Panc1 (cell line): Measurements from ENCODE around the gene CAPS. TPM values are rescaled to one million over a fixed set of nuclear protein-coding genes. Genes with fewer than 3 reads are reported as not detected.
"Not testable (repeated sequence)": the region's sequence is repeated elsewhere in the genome, so short reads cannot be mapped to it uniquely, and the experiment has no call there.

Source experiments
- ATAC-seq: fragments of 200-7000 bp; cut with Tn5 transposase; 2 replicates; pipeline ENCODE4 v1.9.1; 2020; ENCODE audit warnings: mild to moderate bottlenecking, moderate library complexity
- BruUV-seq: library from RNA; stranded (reverse); fragments of 400-500 nt; replicated peaks from 2 replicates; lab custom pipeline; 2021; lab: Mats Ljungman, UMichigan
- CTCF ChIA-PET: fragments of 300-600 bp; sonication (Branson Sonifier 250); formaldehyde crosslinking; loops from one replicate; lab custom pipeline; 2022; ENCODE audit warnings: antibody characterized with exemption; lab: Charles Lee
- POLR2A ChIA-PET: fragments of 300-600 bp; sonication (Branson Sonifier 250); formaldehyde crosslinking; loops from one replicate; lab custom pipeline; 2022; ENCODE audit warnings: antibody characterized with exemption; lab: Charles Lee
- DNase-seq: peaks from one replicate; pipeline ENCODE4 v3.0.0-alpha.2; 2010; ENCODE audit warnings: low read depth, low spot score
- H3K27ac ChIP-seq: 2 replicates; pipeline ENCODE4 v1.5.1; 2011; ENCODE audit warnings: mild to moderate bottlenecking, low read length, inconsistent platforms
- H3K27me3 ChIP-seq: fragments of 200-500 bp; sonication (Bioruptor generic); 2 replicates; pipeline ENCODE4 v1.6.0; 2014; ENCODE audit warnings: low read length, inconsistent platforms; ENCODE audit not compliant: control insufficient read depth, insufficient read depth
- H3K36me3 ChIP-seq: fragments of 200-500 bp; sonication (Bioruptor generic); 2 replicates; pipeline ENCODE4 v1.5.1; 2014; ENCODE audit warnings: inconsistent platforms, mild to moderate bottlenecking, low read length, moderate library complexity; ENCODE audit not compliant: control insufficient read depth, insufficient read depth
- H3K4me1 ChIP-seq: 2 replicates; pipeline ENCODE4 v1.5.1; 2011; ENCODE audit warnings: inconsistent platforms, mild to moderate bottlenecking, low read length, moderate library complexity; ENCODE audit not compliant: control insufficient read depth, insufficient read depth
- H3K4me3 ChIP-seq, 2 experiments: 2 replicates each; pipeline ENCODE4 v1.5.1; 2011 to 2012; ENCODE audit warnings: low read depth in 2 of 2, low read length in 2 of 2, mild to moderate bottlenecking in 2 of 2, inconsistent platforms in 1 of 2, moderate library complexity in 1 of 2
- H3K9me3 ChIP-seq: fragments of 200-500 bp; sonication (Bioruptor generic); 2 replicates; pipeline ENCODE4 v1.5.1; 2014; ENCODE audit warnings: low read depth, mild to moderate bottlenecking, inconsistent platforms, low read length, moderate library complexity; ENCODE audit not compliant: control insufficient read depth, insufficient read depth
- CTCF ChIP-seq: fragments of 450-650 bp; IDR thresholded peaks from 2 replicates; pipeline ENCODE4 v1.5.1; 2017; ENCODE audit warnings: mild to moderate bottlenecking
- POLR2AphosphoS5 ChIP-seq: IDR thresholded peaks from 2 replicates; pipeline ENCODE4 v1.6.1; 2012; ENCODE audit warnings: mild to moderate bottlenecking, low read depth, low read length, moderate library complexity
- REST ChIP-seq, 2 experiments: IDR thresholded peaks; 2 replicates each; pipeline ENCODE4 v1.6.1; 2011 to 2012; ENCODE audit warnings: low read depth in 2 of 2, control low read depth in 1 of 2, low read length in 1 of 2, mild to moderate bottlenecking in 1 of 2, moderate library complexity in 1 of 2; ENCODE audit not compliant: insufficient read depth in 1 of 2
- SIN3A ChIP-seq: IDR thresholded peaks from 2 replicates; pipeline ENCODE4 v1.6.1; 2012; ENCODE audit warnings: low read depth, mild to moderate bottlenecking, low read length, moderate library complexity, borderline replicate concordance; ENCODE audit not compliant: insufficient read depth
- TCF7L2 ChIP-seq: IDR thresholded peaks from 2 replicates; pipeline ENCODE4 v1.6.1; 2011; ENCODE audit warnings: mild to moderate bottlenecking, low read depth, low read length, inconsistent platforms
- in situ Hi-C: cut with HindIII; loops from 2 replicates; pipeline ENCODE4 v1.10.0; 2016; ENCODE audit warnings: low sequenced_read_pairs, low pct_unique_long_range_greater_than_20kb
- intact Hi-C: fragments of 100-400 bp; cut with micrococcal nuclease; formaldehyde crosslinking; loops from one replicate; pipeline ENCODE4 v1.10.0; 2022; ENCODE audit not compliant: unreplicated experiment
- total RNA-seq: library from RNA; stranded (reverse); gene quantifications from one replicate; pipeline ENCODE4 v1.2.1, GENCODE V29; 2021; ENCODE audit not compliant: unreplicated experiment

Gene CAPS
- total RNA-seq, 1 experiment from 2014 or later = 9.2 TPM

GRCh38 chr19:5870986-5871394, 43.1 kb upstream of the CAPS start:
- H3K4me3 ChIP-seq = no peak overlapping the region
- H3K36me3 ChIP-seq = no peaks in the 10 kb centered on the region
- no peak overlapping the region for H3K27ac ChIP-seq
- no TSS peak for BruUV-seq
- H3K4me1 ChIP-seq = no peaks in the 10 kb centered on the region
- TF ChIP-seq CTCF (no peak), REST (IDR thresholded peaks at IDR 0.05; ENCODE audit: insufficient read depth in 1 of 2, low read depth in 2 of 2, low read length in 1 of 2) (no peak), TCF7L2 (no peak), SIN3A (no peak), POLR2AphosphoS5 (no peak)
- DNase-seq (no peak), ATAC-seq (no peak)
- ChIA-PET CTCF (no interaction called here), POLR2A (no interaction called here)
- intact Hi-C loops (no loop called here), in situ Hi-C loops (no loop called here)
- no peaks in the 10 kb centered on the region for H3K9me3 ChIP-seq
- no peaks in the 10 kb centered on the region for H3K27me3 ChIP-seq

GRCh38 chr19:5873617-5874199, 40.3 kb upstream of the CAPS start:
- H3K27ac ChIP-seq = no peak overlapping the region
- no TSS peak for BruUV-seq
- ATAC-seq (no peak), DNase-seq (no peak)
- in situ Hi-C loops (no loop called here), intact Hi-C loops (no loop called here)
- H3K4me1 ChIP-seq = no peaks in the 10 kb centered on the region
- no peak for TF ChIP-seq REST (IDR thresholded peaks at IDR 0.05; ENCODE audit: insufficient read depth in 1 of 2, low read depth in 2 of 2, low read length in 1 of 2)
- TF ChIP-seq POLR2AphosphoS5 = no peak
- TF ChIP-seq SIN3A = no peak
- TF ChIP-seq CTCF = no peak
- TF ChIP-seq TCF7L2 = no peak
- no peak overlapping the region for H3K4me3 ChIP-seq
- CTCF ChIA-PET = no interaction called here
- POLR2A ChIA-PET = no interaction called here
- no peaks in the 10 kb centered on the region for H3K36me3 ChIP-seq
- no peaks in the 10 kb centered on the region for H3K27me3 ChIP-seq
- no peaks in the 10 kb centered on the region for H3K9me3 ChIP-seq

- in situ Hi-C loops, H3K36me3 ChIP-seq, ATAC-seq, H3K9me3 ChIP-seq, H3K4me3 ChIP-seq, BruUV-seq, DNase-seq, POLR2A ChIA-PET, CTCF ChIA-PET, H3K27me3 ChIP-seq, H3K27ac ChIP-seq, H3K4me1 ChIP-seq, intact Hi-C loops: not testable (repeated sequence)
Observed at GRCh38 chr19:5874496-5874895, 39.6 kb upstream of the CAPS start.
